Lung (tissue), 16 donors: ENCODE results near the gene SLC4A11. TPM values are rescaled to one million over a fixed set of nuclear protein-coding genes. Genes with fewer than 3 reads are reported as not detected.

Experiments used
- ATAC-seq: fragments of 200-7000 bp; cut with Tn5 transposase; one replicate; pipeline ENCODE4 v1.9.1; 2020; ENCODE audit warnings: moderate number of reproducible peaks; ENCODE audit not compliant: insufficient read depth, low FRiP score
- DNase-seq, 3 donors: peaks; one replicate each; pipeline ENCODE4 v3.0.0-alpha.2; 2013 to 2017
- H3K27ac ChIP-seq, 2 donors: one replicate each; pipeline ENCODE4 v1.5.1; 2013; ENCODE audit warnings: mild to moderate bottlenecking in 2 of 2, moderate library complexity in 2 of 2, control low read depth in 1 of 2, inconsistent platforms in 1 of 2, low read depth in 1 of 2, low read length in 1 of 2
- H3K27me3 ChIP-seq, 3 donors: one replicate each; pipeline ENCODE4 v1.5.1; 2013; ENCODE audit warnings: low read length in 2 of 3; ENCODE audit not compliant: control insufficient read depth in 3 of 3, insufficient read depth in 3 of 3
- H3K36me3 ChIP-seq, 4 donors: one replicate each; pipeline ENCODE4 v1.5.1; 2013; ENCODE audit warnings: low read length in 4 of 4, mild to moderate bottlenecking in 1 of 4, moderate library complexity in 1 of 4; ENCODE audit not compliant: control insufficient read depth in 4 of 4, insufficient read depth in 4 of 4
- H3K4me1 ChIP-seq, 5 donors: one replicate each; pipeline ENCODE4 v1.5.1; 2013; ENCODE audit warnings: low read length in 5 of 5, mild to moderate bottlenecking in 2 of 5, moderate library complexity in 1 of 5; ENCODE audit not compliant: control insufficient read depth in 5 of 5, insufficient read depth in 5 of 5
- H3K4me3 ChIP-seq: one replicate; pipeline ENCODE4 v1.5.1; 2013; ENCODE audit warnings: mild to moderate bottlenecking, control low read depth, moderate library complexity
- H3K9ac ChIP-seq, 2 donors: one replicate each; pipeline ENCODE4 v1.5.1; 2013; ENCODE audit warnings: low read length in 2 of 2, control low read depth in 1 of 2; ENCODE audit not compliant: insufficient read depth in 1 of 2
- H3K9me3 ChIP-seq, 4 donors: one replicate each; pipeline ENCODE4 v1.5.1; 2013; ENCODE audit warnings: low read length in 3 of 4, mild to moderate bottlenecking in 1 of 4, moderate library complexity in 1 of 4; ENCODE audit not compliant: control insufficient read depth in 4 of 4, insufficient read depth in 3 of 4
- WGBS, 2 donors: extraction: QIAGEN DNeasy Blood & Tissue Kit; methylation state at CpG; one replicate each; pipeline ENCODE4 v1.1.7; 2013; 5-methylcytosine and 5-hydroxymethylcytosine counted together
- long read RNA-seq, 5 donors: transcript quantifications; one replicate each; lab custom pipeline, GENCODE V29; 2026
- polyA plus RNA-seq, 2 donors: library from polyadenylated mRNA; stranded (reverse); fragments of 200-250 nt; gene quantifications; one replicate each; pipeline ENCODE4 v1.2.1, GENCODE V29; 2013
- total RNA-seq, 2 donors: library from RNA; depleted of rRNA in 1 of 2; stranded (reverse); fragments of >200 nt in 1 of 2; gene quantifications; one replicate each; pipeline ENCODE4 v1.2.1, GENCODE V29; 2014 to 2021
- TF ChIP-seq, protein P1 (sequence below): IDR thresholded peaks from 2 replicates; pipeline ENCODE4 v1.5.1; 2012; ENCODE audit warnings: mild to moderate bottlenecking; ENCODE audit errors: control extremely low read depth, extremely low read depth
- donor health status: control.
- donor health status: control.
- donor health status: Bipolar disorder and iron deficiency.
- donor health status: healthy.
- donor health status: DM: yes; HTN: yes; CAD: no.

Gene SLC4A11
- total RNA-seq, result 1 to 10 TPM in 1 of 2 donors, under 1 TPM in 1; 0.40 to 8.8 TPM
- 1 to 10 TPM; 2.8 to 6.5 TPM for polyA plus RNA-seq
- long read RNA-seq, donor 1, result 0 reads
- long read RNA-seq, donor 2, result 0 reads
- long read RNA-seq, donor 3, result 0 reads
- long read RNA-seq, donor 4, result 0 reads
- long read RNA-seq, donor 5, partial matches to known transcripts, result 0 of 1 reads
- long read RNA-seq, donor 5, other reads (novel, unspliced or antisense), result 0 of 1 reads

DNA sequence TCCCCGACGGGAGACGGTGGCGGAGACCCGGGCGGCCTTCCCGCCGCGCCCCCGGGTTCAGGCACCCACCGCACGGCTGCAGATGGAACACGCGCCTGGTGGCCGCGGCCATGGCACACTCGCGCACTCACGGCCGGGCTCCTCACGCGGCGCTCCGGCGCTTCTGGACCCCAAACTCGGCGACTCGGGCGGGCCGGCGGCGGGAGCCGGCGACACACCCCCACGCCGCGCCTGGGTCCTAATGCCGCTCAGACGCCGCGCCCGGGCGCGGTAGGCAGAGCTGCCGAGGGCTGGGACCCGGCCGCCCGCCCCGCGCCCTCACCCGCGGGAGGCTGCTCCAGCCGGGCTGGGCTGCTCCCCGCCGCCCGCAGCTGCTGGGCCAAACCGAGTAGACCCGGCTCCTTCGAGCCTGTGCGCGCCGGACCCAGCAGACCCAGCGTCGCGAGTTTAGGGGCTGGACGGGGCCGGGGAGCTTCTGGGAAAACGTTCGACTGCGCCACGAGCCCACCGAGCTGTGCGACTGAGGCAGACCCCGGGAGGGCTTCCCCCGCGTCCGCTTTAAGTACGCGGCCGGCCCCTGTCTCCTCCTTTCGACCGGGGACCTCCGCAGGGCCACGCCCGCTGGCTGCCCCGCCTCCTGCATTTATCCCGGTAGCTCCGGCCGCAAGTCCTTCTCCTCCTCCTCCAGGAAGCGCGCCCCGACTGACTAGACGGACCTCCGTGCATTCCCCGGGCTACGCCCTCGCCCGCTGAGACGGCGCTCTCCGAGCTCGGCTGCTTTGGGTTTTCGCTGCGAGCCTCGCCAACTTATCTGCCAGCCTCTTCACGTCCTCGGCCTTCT, at the start of gene SLC4A11:
Gene SLC4A11, minus strand, starts transcription at position 165 of the 841 bp plus-strand sequence. Its CDS starts 53 bp downstream, at position 112.
- Histone ChIP-seq H3K27me3 (peaks cover 0 to 59% (median 44%) of the 10 kb centered on the region in 3 donors), H3K9me3 (peaks cover 0 to 2% (median 0%) of the 10 kb centered on the region in 4 donors), H3K27ac (no peak within 1 kb of the TSS), H3K9ac (no peak within 1 kb of the TSS), H3K4me1 (peaks cover 0 to 22% (median 0%) of the 10 kb centered on the region in 5 donors), H3K4me3 (peak within 1 kb of the TSS; percentile 65), H3K36me3 (no peaks in the 10 kb centered on the region)
- WGBS, 2 donors, result 1% methylated on average over 58 to 107 of the region's 107 CpGs
- peak; percentile 76 for ATAC-seq
- peak in 1 of 3 donors; percentile 25 for DNase-seq
- TF ChIP-seq, protein P1, sequence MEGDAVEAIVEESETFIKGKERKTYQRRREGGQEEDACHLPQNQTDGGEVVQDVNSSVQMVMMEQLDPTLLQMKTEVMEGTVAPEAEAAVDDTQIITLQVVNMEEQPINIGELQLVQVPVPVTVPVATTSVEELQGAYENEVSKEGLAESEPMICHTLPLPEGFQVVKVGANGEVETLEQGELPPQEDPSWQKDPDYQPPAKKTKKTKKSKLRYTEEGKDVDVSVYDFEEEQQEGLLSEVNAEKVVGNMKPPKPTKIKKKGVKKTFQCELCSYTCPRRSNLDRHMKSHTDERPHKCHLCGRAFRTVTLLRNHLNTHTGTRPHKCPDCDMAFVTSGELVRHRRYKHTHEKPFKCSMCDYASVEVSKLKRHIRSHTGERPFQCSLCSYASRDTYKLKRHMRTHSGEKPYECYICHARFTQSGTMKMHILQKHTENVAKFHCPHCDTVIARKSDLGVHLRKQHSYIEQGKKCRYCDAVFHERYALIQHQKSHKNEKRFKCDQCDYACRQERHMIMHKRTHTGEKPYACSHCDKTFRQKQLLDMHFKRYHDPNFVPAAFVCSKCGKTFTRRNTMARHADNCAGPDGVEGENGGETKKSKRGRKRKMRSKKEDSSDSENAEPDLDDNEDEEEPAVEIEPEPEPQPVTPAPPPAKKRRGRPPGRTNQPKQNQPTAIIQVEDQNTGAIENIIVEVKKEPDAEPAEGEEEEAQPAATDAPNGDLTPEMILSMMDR, result no peak

DNA sequence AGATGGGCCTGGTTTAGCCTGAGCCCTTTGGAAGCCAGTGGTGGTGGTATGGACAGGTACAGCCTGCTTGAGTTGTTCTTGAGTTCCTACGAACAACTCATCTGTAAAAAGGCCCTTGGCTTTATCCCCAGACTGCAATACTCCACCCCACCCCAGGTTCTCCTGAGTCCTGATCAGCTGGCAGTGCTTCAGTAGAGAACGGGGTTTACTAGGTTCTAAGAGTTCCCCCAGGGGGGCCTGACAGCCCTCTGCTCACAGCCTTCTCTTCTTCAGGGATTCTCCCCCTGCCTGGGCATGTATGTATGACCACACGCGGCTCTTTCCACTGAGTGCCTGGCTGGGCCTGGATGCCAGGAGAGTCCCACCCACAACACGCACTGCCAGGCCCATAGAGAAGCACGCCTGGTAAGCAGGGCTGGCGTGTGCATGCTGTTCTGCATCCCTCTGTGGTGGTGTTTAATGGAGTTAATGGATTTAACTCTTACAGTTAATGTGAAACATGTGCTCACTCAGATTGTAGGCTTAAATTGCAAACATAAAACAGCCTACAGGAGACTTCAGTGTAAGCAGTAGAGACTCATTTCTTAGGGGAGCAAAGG, 44.3 kb upstream of the SLC4A11 start:
- no peak overlapping the region for H3K27ac ChIP-seq
- no peak overlapping the region for H3K4me3 ChIP-seq
- TF ChIP-seq, protein P1, result no peak
- ATAC-seq (no peak), DNase-seq (no peak)
- H3K4me1 ChIP-seq, result peaks cover 0 to 3% (median 0%) of the 10 kb centered on the region in 5 donors
- H3K9me3 ChIP-seq, result no peaks in the 10 kb centered on the region
- H3K36me3 ChIP-seq, result peaks cover 29 to 44% (median 36%) of the 10 kb centered on the region in 4 donors
- H3K27me3 ChIP-seq, result no peaks in the 10 kb centered on the region
- 84 to 93% methylated on average over 7 of the region's 7 CpGs for WGBS, 2 donors
- no peak overlapping the region for H3K9ac ChIP-seq

DNA sequence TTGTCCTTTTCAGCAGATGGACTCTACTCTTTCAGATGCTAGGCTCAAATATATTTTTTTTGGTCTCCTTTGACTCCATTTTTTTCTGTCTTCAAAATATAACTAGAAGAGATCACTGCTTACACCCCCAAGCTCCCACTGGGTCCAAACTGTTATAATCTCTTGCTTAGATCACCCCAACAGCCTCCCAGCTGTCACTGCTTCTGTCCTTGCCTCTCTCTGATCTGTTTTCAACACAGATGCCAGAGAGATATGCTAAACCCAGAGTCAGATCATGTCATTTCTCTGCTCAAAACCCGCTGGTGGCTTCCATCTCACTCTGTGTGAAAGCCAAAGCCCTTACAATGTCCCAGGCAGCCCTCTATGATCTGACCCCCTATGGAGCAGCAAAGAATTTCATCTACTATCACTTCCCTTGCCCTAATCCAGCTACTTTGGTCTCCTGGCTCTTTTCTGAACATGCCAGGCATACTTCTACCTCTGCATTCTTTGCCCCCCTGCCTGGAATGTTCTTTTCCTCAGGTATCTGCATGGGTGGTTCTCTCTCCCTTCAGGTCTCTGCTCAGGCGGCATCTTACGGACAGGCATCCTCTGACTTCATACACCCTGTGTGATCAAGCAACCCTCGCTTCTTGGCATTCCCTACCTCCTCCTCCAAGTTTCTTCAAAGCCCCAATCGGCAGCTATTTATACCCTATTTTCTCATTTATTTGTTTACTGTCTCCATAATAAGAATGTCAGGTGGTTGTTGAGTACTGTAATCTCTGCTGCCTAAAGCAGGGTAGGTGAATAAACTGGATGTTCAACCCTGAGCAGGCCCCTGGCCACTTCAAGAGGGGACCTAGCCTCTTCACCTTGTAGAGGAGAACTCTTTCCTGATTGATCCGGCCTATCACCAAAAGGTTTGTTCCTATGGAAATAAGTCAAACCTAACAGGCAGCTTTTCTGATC, 43.6 kb upstream of the SLC4A11 start:
- no peaks in the 10 kb centered on the region for H3K9me3 ChIP-seq
- no peaks in the 10 kb centered on the region for H3K27me3 ChIP-seq
- DNase-seq, result peak in 2 of 3 donors; percentile 4 to 17
- ATAC-seq, result no peak
- TF ChIP-seq, protein P1, result no peak
- 79 to 91% methylated on average over 6 of the region's 6 CpGs for WGBS, 2 donors
- no peak overlapping the region for H3K9ac ChIP-seq
- no peak overlapping the region for H3K4me3 ChIP-seq
- H3K4me1 ChIP-seq, result peaks cover 0 to 3% (median 0%) of the 10 kb centered on the region in 5 donors
- peaks cover 34 to 46% (median 37%) of the 10 kb centered on the region in 4 donors for H3K36me3 ChIP-seq
- H3K27ac ChIP-seq, result no peak overlapping the region
